Measurements from ENCODE around the gene AP3B1. TPM values are rescaled to one million over a fixed set of nuclear protein-coding genes. Genes with fewer than 3 reads are reported as not detected.

AP3B1 gene
- total and polyA plus RNA-seq, 3 donors from 2014 or later = 32.0 to 77.3 (median 74.0) TPM

DNA sequence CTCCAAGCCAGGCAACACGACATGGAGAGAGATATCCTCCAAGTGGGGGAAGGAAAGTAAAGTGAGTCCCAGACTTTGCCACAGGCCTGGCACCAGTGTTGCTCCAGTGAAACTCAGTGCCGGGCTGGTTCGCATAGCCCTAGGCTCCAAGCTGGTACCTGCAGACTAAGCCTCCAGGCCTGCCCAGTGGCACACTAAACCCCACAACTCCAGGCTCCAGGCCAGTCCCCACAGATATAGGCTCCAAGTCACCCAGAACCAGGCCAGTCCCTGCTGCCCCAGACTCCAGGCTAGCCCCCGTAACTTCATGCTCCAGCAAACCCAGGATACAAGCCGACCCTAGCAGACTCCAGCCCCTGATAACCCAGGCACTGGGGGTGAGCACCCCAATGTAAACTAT lies 23.0 kb upstream of the AP3B1 start:
- DNase-seq = no peak
- Histone ChIP-seq H3K27ac (no peak overlapping the region), H3K9me3 (no peaks in the 10 kb centered on the region), H3K4me1 (no peaks in the 10 kb centered on the region), H3K36me3 (ENCODE audit: low read depth, missing control alignments) (no peaks in the 10 kb centered on the region), H3K27me3 (no peaks in the 10 kb centered on the region), H3K4me3 (no peak overlapping the region)
- no peak for TF ChIP-seq POLR2A (IDR thresholded peaks at IDR 0.05)
- TF ChIP-seq, protein P1, sequence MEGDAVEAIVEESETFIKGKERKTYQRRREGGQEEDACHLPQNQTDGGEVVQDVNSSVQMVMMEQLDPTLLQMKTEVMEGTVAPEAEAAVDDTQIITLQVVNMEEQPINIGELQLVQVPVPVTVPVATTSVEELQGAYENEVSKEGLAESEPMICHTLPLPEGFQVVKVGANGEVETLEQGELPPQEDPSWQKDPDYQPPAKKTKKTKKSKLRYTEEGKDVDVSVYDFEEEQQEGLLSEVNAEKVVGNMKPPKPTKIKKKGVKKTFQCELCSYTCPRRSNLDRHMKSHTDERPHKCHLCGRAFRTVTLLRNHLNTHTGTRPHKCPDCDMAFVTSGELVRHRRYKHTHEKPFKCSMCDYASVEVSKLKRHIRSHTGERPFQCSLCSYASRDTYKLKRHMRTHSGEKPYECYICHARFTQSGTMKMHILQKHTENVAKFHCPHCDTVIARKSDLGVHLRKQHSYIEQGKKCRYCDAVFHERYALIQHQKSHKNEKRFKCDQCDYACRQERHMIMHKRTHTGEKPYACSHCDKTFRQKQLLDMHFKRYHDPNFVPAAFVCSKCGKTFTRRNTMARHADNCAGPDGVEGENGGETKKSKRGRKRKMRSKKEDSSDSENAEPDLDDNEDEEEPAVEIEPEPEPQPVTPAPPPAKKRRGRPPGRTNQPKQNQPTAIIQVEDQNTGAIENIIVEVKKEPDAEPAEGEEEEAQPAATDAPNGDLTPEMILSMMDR (IDR thresholded peaks at IDR 0.05) = no peak
- WGBS, 2 donors = 87 to 93% methylated on average over 4 to 5 of the region's 5 CpGs
- intact Hi-C loops (cut with DNase I; ENCODE audit: low total_unique reads) = no loop called here

DNA sequence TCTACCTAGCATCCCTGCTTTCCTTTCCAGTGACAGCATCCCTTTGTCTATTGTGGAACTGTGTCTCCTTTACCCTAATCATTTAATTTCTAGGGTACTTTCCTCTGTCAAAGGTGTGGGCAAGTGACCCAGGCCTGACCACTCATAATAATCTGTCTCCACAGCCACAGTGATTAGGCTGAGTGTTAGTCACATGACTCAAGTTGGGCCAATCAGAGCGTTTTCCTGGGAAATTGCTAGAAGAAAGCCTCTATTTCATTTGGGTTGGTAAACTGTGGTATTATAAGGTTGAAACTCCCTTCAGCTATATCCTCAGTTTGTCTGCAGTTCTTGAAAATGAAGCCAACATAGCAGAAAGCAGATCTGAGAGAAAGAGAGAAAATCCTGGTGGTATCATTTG lies 14.2 kb upstream of the AP3B1 start:
- intact Hi-C loops (cut with DNase I; ENCODE audit: low total_unique reads) = no loop called here
- DNase-seq = no peak
- TF ChIP-seq, protein P1 (IDR thresholded peaks at IDR 0.05) = no peak
- no peak for TF ChIP-seq POLR2A (IDR thresholded peaks at IDR 0.05)
- Histone ChIP-seq H3K9me3 (no peaks in the 10 kb centered on the region), H3K27ac (no peak overlapping the region), H3K4me3 (no peak overlapping the region), H3K36me3 (ENCODE audit: low read depth, missing control alignments) (no peaks in the 10 kb centered on the region), H3K27me3 (no peaks in the 10 kb centered on the region), H3K4me1 (no peaks in the 10 kb centered on the region)
- 67 to 100% methylated on average over 1 of the region's 1 CpG for WGBS, 2 donors

DNA sequence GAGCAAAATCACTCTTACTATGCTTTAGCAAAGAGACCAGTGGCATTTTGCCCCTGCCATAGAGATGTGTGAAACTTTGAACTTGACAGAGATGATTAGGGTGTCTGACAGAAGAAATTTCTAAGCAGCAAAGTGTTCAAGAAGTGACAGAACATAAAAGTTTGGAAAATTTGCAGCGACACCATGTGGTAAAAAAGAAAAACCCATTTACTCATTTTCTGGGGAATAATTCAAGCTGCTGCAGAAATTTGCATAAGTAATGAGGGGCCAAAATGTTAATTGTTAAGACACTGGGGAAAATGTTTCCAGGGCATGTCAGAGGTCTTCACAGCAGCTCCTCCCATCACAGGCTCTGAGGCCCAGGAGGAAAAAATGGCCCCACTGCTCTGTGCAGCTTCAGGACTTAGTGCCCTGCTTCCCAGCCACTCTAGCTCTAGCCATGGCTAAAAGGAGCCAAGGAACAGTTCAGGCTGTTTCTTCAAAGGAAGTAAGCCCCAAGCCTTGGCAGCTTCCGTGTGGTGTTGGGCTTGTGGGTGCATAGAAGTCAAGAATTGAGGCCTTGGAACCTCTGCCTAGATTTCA lies 6.1 kb upstream of the AP3B1 start:
- no peak for DNase-seq
- 52 to 57% methylated on average over 2 of the region's 2 CpGs for WGBS, 2 donors
- intact Hi-C loops (cut with DNase I; ENCODE audit: low total_unique reads) = no loop called here

DNA sequence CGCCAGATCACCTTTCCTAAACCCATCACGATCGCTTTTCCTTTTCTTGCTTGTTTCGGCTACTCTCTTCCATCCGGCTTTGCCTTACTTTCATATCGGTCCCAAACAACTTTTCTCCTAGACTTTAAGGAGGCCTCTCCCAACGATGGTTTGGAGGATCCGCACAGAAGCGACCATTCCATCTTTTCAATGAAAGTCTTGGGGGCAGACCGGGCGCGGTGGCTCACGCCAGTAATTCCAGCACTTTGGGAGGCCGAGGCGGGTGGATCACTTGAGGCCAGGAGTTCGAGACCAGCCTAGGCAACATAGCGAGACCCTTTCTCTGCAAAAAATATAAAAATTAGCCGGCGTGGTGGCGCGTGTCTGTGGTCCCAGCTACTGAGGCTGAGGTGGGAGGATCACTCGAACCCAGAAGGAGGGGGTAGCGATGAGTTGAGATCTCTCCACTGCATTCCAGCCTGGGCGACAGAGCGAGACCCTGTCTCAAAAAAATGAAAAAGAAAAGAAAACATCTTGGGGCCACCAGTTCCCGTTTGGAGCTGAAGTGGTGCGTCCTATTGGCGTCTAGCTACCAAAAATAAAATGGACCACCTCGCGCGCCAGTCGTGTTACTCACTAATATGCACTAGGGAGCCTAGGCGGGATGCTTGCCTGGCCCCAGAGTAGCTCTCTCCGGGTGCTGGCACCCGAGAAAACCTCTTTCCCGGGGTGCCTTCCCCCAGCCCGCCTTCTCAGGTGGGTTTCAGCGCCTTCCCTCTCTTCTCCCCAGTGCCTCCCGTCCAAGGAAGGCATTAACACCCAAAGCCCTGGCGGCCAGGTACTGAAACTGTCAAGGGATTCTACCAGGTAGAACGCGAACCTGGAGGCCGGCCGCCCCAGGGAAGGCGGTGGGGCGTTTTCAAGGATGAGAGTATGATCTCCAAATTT lies 800 bp upstream of the AP3B1 start:
- Histone ChIP-seq H3K4me1 (peaks cover 18% of the 10 kb centered on the region), H3K36me3 (ENCODE audit: low read depth, missing control alignments) (no peaks in the 10 kb centered on the region), H3K27ac (peak overlapping the region; percentile 93 to 95), H3K27me3 (no peaks in the 10 kb centered on the region), H3K9me3 (no peaks in the 10 kb centered on the region), H3K4me3 (peak overlapping the region; percentile 90 to 95)
- 1 to 2% methylated on average over 44 to 46 of the region's 46 CpGs for WGBS, 2 donors
- intact Hi-C loops (cut with DNase I; ENCODE audit: low total_unique reads) = no loop called here
- peak; percentile 39 for DNase-seq
- TF ChIP-seq POLR2A (IDR thresholded peaks at IDR 0.05) = no peak
- TF ChIP-seq, protein P1 (IDR thresholded peaks at IDR 0.05) = peak; percentile 14 to 25 (median 15)

More for the DNA sequence above, 6.1 kb upstream of the AP3B1 start:
- TF ChIP-seq POLR2A (IDR thresholded peaks at IDR 0.05) = no peak
- TF ChIP-seq, protein P1 (IDR thresholded peaks at IDR 0.05) = peak in 2 of 3 experiments; percentile 28 to 29
- H3K27me3 ChIP-seq = no peaks in the 10 kb centered on the region
- H3K9me3 ChIP-seq = no peaks in the 10 kb centered on the region
- no peak overlapping the region for H3K4me3 ChIP-seq
- no peak overlapping the region for H3K27ac ChIP-seq
- H3K36me3 ChIP-seq (ENCODE audit: low read depth, missing control alignments) = no peaks in the 10 kb centered on the region
- H3K4me1 ChIP-seq = peaks cover 4% of the 10 kb centered on the region

Measured in testis (tissue), 3 donors.